Left lung (tissue), 10 donors: ENCODE data around the gene ARFGAP2. TPM values are rescaled to one million over a fixed set of nuclear protein-coding genes. Genes with fewer than 3 reads are reported as not detected.

Experiments
- ATAC-seq: fragments of 200-7000 bp; cut with Tn5 transposase; one replicate; pipeline ENCODE4 v1.9.1; 2020; ENCODE audit warnings: moderate library complexity
- DNase-seq, 4 donors: peaks; one replicate each; pipeline ENCODE4 v3.0.0-alpha.2; 2013 to 2020
- H3K27ac ChIP-seq, 2 donors: fragments of 200-600 bp; sonication (generic) in 1 of 2; one replicate each; pipeline versions ENCODE4 v1.5.0 to v1.8.0; 2020 to 2021
- H3K27me3 ChIP-seq, 2 donors: fragments of 200-600 bp; sonication (generic) in 1 of 2; one replicate each; pipeline versions ENCODE4 v1.5.0 to v1.8.0; 2020 to 2021
- H3K36me3 ChIP-seq, 2 donors: fragments of 200-600 bp; sonication (generic) in 1 of 2; one replicate each; pipeline versions ENCODE4 v1.5.0 to v1.8.0; 2020 to 2021
- H3K4me1 ChIP-seq, 2 donors: fragments of 200-600 bp; one replicate each; pipeline ENCODE4 v1.8.0; 2021
- H3K4me3 ChIP-seq, 2 donors: fragments of 200-600 bp; sonication (generic) in 1 of 2; one replicate each; pipeline versions ENCODE4 v1.5.0 to v1.8.0; 2020 to 2021; ENCODE audit warnings: mild to moderate bottlenecking in 1 of 2
- H3K9me3 ChIP-seq, 2 donors: fragments of 200-600 bp; sonication (generic) in 1 of 2; one replicate each; pipeline versions ENCODE4 v1.5.0 to v1.8.0; 2020 to 2021
- CTCF ChIP-seq, 2 donors: fragments of 200-600 bp; sonication (generic) in 1 of 2; IDR thresholded peaks; one replicate each; pipeline versions ENCODE4 v1.5.0 to v1.8.0; 2021; ENCODE audit warnings: antibody characterized with exemption in 2 of 2
- intact Hi-C, 2 donors: fragments of 100-400 bp; cut with DNase I; formaldehyde crosslinking; loops; one replicate each; pipeline versions ENCODE4 v1.11.2 to v1.14.2; 2022
- polyA plus RNA-seq, 6 donors: library from polyadenylated mRNA; unstranded; fragments of 120-200 nt; gene quantifications; one replicate each; pipeline ENCODE4 v1.2.1, GENCODE V29; 2013; ENCODE audit not compliant: insufficient read length in 6 of 6
- total RNA-seq, 2 donors: library from RNA; stranded (reverse); fragmentation: NEBNext Ultra II Directional; extraction: Animal tissue kit (Norgen Biotek cat#: 25700); gene quantifications; one replicate each; pipeline ENCODE4 v1.2.1, GENCODE V29; 2021
- donor health status: DM: no; HTN: yes; CAD: no.
- donor health status: DM: no; HTN: no; CAD: no.

Gene ARFGAP2
- total and polyA plus RNA-seq, 8 donors: 79.1 to 103 (median 92.4) TPM

DNA sequence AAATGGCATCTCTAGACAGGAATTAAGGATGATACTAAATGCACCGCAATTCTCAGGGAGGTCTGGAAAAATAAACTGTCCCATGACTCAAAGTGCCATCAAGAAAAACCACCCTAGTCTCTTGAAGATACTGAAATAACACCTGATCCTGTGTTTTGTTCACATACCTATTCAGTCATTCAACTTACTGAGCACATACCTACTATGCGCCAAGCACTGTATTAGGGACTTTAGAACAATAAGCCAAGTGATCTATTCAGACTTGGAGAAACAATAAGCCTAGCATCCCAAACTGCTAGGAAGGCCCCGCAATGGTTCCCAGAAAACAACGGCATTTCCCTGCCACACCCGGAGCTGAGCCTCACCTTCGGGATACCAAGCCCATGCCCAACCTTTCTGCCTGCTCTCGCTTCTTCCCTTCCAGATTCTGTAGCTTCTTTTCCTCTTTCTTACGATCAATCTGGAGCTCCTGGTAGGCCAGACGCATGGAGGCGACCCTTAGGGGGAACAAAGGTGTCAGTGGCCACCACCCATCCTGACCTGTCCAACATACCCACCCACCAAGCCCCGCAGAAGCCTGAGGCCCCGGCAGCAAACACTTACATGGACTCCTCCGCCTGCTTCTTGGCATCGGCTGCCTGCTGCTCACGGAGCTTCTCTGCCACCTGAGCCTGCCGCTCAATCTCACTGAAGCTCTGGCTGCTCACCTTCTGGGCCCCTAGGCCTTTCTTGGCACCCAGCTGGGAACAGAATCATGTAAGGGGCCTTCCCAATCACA is 5.4 kb downstream of the ARFGAP2 start:
- H3K9me3 ChIP-seq: no peaks in the 10 kb centered on the region
- no peak for ATAC-seq
- no peak for DNase-seq
- peaks cover 4 to 89% of the 10 kb centered on the region in 2 donors for H3K36me3 ChIP-seq
- H3K27me3 ChIP-seq: no peaks in the 10 kb centered on the region
- H3K4me3 ChIP-seq: no peak overlapping the region
- intact Hi-C loops: no loop called here
- H3K27ac ChIP-seq: no peak overlapping the region
- H3K4me1 ChIP-seq: peaks cover 8 to 25% of the 10 kb centered on the region in 2 donors
- TF ChIP-seq CTCF (IDR thresholded peaks at IDR 0.05): no peak

DNA sequence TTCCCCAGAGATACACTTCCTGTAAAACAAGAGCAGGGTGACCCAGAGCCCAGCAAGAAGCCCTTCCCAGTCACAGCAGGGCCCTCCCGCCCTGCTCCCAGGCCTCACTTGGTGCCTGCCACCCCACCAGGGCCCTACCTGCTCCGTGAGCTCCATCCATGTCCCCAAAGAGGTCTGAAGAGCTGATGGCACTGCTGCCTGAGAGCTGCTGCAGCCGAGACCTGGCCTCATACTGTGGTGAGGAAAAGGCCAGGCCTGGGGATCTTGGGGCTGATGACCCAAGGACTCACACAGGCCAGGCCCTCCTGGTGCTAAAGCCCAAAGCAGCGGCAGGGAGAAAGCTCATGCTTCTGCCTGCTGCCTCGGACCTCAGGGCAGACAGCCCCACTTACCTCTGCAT is 10.3 kb downstream of the ARFGAP2 start:
- no peaks in the 10 kb centered on the region for H3K9me3 ChIP-seq
- TF ChIP-seq CTCF (IDR thresholded peaks at IDR 0.05): no peak
- H3K4me1 ChIP-seq: no peaks in the 10 kb centered on the region
- H3K36me3 ChIP-seq: peaks cover 4 to 90% of the 10 kb centered on the region in 2 donors
- no peak overlapping the region for H3K27ac ChIP-seq
- no peaks in the 10 kb centered on the region for H3K27me3 ChIP-seq
- DNase-seq (no peak), ATAC-seq (no peak)
- H3K4me3 ChIP-seq: no peak overlapping the region
- intact Hi-C loops: no loop called here

DNA sequence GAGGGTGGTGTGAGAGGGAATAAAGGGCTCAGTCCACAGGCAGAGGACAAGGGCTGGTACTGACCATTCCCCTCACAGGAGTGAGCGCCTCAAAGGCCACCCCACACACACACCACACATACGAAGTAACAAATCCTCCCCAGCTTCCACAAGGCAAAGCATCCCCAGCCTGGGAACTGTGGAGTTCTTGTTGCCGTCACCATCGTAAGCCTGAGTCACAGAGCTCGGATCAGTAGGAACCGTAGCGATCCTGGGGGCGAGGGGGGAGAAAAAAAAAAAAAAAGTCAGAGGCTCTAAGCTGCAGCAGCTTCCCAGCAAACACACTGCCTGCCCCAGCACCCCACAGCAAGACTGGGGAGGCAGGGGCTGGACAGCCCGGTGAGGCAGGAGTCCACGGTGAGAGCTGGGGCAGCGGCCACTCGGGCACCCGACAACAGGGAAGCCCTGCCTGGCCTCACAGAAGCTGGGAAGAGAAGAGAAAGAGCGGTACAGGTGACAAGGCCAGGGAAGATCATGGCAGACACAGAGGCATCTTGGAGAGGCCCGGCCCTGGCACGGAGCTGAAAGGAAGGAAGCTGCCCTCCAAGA is 11.3 kb downstream of the ARFGAP2 start:
- Histone ChIP-seq H3K27me3 (no peaks in the 10 kb centered on the region), H3K27ac (no peak overlapping the region), H3K9me3 (no peaks in the 10 kb centered on the region), H3K4me3 (no peak overlapping the region), H3K4me1 (no peaks in the 10 kb centered on the region), H3K36me3 (peaks cover 4 to 80% of the 10 kb centered on the region in 2 donors)
- ATAC-seq (no peak), DNase-seq (no peak)
- intact Hi-C loops: no loop called here
- no peak for TF ChIP-seq CTCF (IDR thresholded peaks at IDR 0.05)

DNA sequence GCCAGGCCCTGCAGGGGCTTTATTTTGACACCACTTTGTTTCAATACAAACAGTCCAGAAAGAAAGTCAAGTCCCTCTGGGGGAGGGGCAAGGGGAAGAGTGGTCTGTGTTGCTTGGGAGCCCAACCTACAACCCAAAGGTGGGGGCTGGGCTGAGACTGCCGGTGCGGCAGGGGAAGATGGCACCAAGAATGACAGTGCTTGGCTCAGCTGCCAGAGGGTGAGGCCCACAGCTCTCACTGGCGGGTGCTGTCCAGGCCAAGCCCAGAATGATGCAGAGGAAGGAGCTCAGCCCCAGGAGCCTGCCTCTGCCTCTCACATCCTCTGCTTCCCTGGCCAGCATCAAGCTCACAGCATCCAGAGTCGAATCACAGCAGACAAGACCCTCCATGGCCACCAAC is 12.4 kb downstream of the ARFGAP2 start:
- no peak for ATAC-seq
- Histone ChIP-seq H3K27me3 (no peaks in the 10 kb centered on the region), H3K36me3 (peaks cover 4 to 70% of the 10 kb centered on the region in 2 donors), H3K9me3 (no peaks in the 10 kb centered on the region), H3K27ac (no peak overlapping the region), H3K4me1 (no peaks in the 10 kb centered on the region), H3K4me3 (no peak overlapping the region)
- intact Hi-C loops: loop anchor here in 1 of 2 donors (5.0 kb wide), 1 partner anchor 277 kb away; no protein-coding TSS in a partner anchor
- DNase-seq: no peak
- no peak for TF ChIP-seq CTCF (IDR thresholded peaks at IDR 0.05)

DNA sequence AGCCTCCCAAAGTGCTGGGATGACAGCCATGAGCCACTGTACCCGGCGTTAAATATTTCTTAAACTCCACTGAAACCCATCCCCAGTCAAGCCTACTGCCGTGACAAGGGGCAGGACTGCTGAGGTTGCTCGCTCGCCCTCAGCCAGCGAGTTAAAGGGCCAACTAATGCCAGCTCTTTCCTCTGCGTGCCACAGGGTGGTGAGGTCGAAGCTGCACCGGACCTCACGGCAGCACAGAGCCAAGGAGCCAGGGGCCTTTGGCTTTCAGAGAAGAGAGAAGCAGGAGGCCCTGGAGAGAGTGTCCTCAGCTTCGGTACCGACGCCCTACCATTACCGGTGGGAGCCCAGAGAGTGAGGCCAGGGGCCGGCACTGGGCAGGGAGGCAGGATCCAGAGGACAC is 12.8 kb downstream of the ARFGAP2 start:
- H3K4me1 ChIP-seq: no peaks in the 10 kb centered on the region
- ATAC-seq: no peak
- H3K36me3 ChIP-seq: peaks cover 4 to 68% of the 10 kb centered on the region in 2 donors
- no peaks in the 10 kb centered on the region for H3K27me3 ChIP-seq
- DNase-seq: no peak
- H3K27ac ChIP-seq: no peak overlapping the region
- intact Hi-C loops: loop anchor here in 1 of 2 donors (5.0 kb wide), 1 partner anchor 277 kb away; no protein-coding TSS in a partner anchor
- no peak for TF ChIP-seq CTCF (IDR thresholded peaks at IDR 0.05)
- H3K4me3 ChIP-seq: no peak overlapping the region
- no peaks in the 10 kb centered on the region for H3K9me3 ChIP-seq
